ENCODE data around the gene VASN. TPM values are rescaled to one million over a fixed set of nuclear protein-coding genes. Genes with fewer than 3 reads are reported as not detected.

The VASN gene
- 5.7 TPM for polyA plus RNA-seq
- long read RNA-seq, donor 1, partial matches to known transcripts = 0 of 1 reads
- long read RNA-seq, donor 1, other reads (novel, unspliced or antisense) = 0 of 1 reads
- long read RNA-seq, donor 2, transcript VASN-201 (2 exons, 2,806 nt) = major isoform, 7 of 7 reads
- long read RNA-seq, donor 2, partial matches to known transcripts = 0 of 7 reads
- long read RNA-seq, donor 2, other reads (novel, unspliced or antisense) = 0 of 7 reads
- long read RNA-seq, donor 3 = 0 reads
- long read RNA-seq, donor 4, partial matches to known transcripts = 0 of 1 reads
- long read RNA-seq, donor 4, other reads (novel, unspliced or antisense) = 0 of 1 reads
- long read RNA-seq, donor 5, partial matches to known transcripts = 0 of 2 reads
- long read RNA-seq, donor 5, other reads (novel, unspliced or antisense) = 0 of 2 reads
- long read RNA-seq, donor 6, transcript VASN-201 (2 exons, 2,806 nt) = major isoform, 7 of 16 reads
- long read RNA-seq, donor 6, partial matches to known transcripts = 9 of 16 reads
- long read RNA-seq, donor 6, other reads (novel, unspliced or antisense) = 0 of 16 reads
- long read RNA-seq, donor 7, partial matches to known transcripts = 0 of 2 reads
- long read RNA-seq, donor 7, other reads (novel, unspliced or antisense) = 0 of 2 reads
- long read RNA-seq, donor 8, partial matches to known transcripts = 0 of 4 reads
- long read RNA-seq, donor 8, other reads (novel, unspliced or antisense) = 0 of 4 reads
- long read RNA-seq, donor 9, partial matches to known transcripts = 0 of 1 reads
- long read RNA-seq, donor 9, other reads (novel, unspliced or antisense) = 0 of 1 reads
- long read RNA-seq, donor 10 = 0 reads
- long read RNA-seq, donor 11, partial matches to known transcripts = 0 of 2 reads
- long read RNA-seq, donor 11, other reads (novel, unspliced or antisense) = 0 of 2 reads

GRCh38 chr16:4371357-4372000 is at the start of gene VASN:
TSS of gene VASN (plus strand) at chr16:4371848. CDS start at chr16:4380878, 9,030 bp downstream.
- WGBS (ENCODE audit: insufficient coverage, low lambda C conversion rate) = no CpG with 5 or more reads among the region's 50 CpGs
- peaks cover 3% of the 10 kb centered on the region for H3K9me3 ChIP-seq (ENCODE audit: control insufficient read depth, low read depth, low read length)

DNA sequence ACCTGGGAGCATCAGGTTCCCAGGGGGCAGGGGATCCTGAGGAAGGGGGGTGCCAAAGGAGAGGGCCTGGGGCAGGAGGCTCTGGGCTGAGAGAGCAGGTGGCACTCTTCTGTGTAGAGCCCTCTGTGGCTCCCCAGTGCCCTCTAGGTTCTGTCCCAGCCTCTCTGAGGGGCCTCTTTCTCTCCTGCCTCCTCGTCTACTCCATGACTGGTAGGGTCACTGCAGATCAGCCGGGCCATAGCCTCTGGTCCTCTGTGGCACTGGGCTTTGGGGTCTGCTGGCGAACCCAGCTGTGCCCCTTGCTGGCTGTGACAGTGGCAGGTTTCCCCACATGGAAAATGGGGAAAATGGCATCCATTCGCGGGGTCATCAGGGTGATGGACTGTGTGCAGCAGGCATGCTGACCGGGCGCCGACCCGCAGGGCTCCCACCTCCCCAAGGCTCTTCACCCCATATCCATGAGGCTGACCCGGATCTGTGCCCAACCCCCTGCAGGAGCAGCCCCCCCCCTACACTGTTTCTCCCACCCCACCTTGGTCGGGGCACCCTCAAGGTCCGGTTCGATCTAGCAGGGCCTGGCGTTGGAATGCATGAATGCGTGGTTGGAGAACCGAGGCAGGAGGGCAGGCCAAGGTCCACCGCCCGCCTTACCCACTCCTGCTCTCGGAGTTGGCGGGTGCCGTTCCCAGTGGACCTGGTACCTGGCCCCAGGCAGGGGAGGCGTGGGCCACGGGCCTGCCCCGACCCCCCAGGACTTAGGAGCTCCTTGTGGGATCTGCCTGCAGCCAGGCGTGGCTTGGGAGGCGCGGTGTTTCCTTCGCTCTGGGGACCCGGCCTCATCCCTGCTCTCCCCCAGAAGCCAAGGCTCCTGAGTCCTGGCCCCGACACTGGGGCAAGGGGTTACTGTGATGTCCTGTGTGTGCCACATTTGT is 49.3 kb upstream of the VASN start:
- H3K36me3 ChIP-seq (ENCODE audit: control insufficient read depth, insufficient read depth, low read length) = no peaks in the 10 kb centered on the region
- WGBS (ENCODE audit: insufficient coverage, low lambda C conversion rate) = no CpG with 5 or more reads among the region's 30 CpGs
- H3K4me3 ChIP-seq (ENCODE audit: low read length) = no peak overlapping the region
- H3K27ac ChIP-seq (ENCODE audit: low read length) = no peak overlapping the region
- peak in 1 of 2 donors; percentile 44 for DNase-seq
- H3K27me3 ChIP-seq (ENCODE audit: control insufficient read depth, insufficient read depth, low read length) = no peaks in the 10 kb centered on the region
- H3K9me3 ChIP-seq (ENCODE audit: control insufficient read depth, low read depth, low read length) = peaks cover 3% of the 10 kb centered on the region
- H3K4me1 ChIP-seq (ENCODE audit: control insufficient read depth, insufficient read depth, low read length) = peaks cover 69% of the 10 kb centered on the region

More at GRCh38 chr16:4371357-4372000, at the start of gene VASN:
- Histone ChIP-seq H3K27ac (ENCODE audit: low read length) (peak within 1 kb of the TSS; percentile 53), H3K4me3 (ENCODE audit: low read length) (peak within 1 kb of the TSS; percentile 54), H3K4me1 (ENCODE audit: control insufficient read depth, insufficient read depth, low read length) (peaks cover 37% of the 10 kb centered on the region), H3K27me3 (ENCODE audit: control insufficient read depth, insufficient read depth, low read length) (no peaks in the 10 kb centered on the region), H3K36me3 (ENCODE audit: control insufficient read depth, insufficient read depth, low read length) (peaks cover 9% of the 10 kb centered on the region)
- DNase-seq = peak; percentile 59 to 67

- DNase-seq = no peak
- peaks cover 61% of the 10 kb centered on the region for H3K4me1 ChIP-seq (ENCODE audit: control insufficient read depth, insufficient read depth, low read length)
These were observed 48.4 kb upstream of the VASN start for GRCh38 chr16:4323071-4323844.

DNA sequence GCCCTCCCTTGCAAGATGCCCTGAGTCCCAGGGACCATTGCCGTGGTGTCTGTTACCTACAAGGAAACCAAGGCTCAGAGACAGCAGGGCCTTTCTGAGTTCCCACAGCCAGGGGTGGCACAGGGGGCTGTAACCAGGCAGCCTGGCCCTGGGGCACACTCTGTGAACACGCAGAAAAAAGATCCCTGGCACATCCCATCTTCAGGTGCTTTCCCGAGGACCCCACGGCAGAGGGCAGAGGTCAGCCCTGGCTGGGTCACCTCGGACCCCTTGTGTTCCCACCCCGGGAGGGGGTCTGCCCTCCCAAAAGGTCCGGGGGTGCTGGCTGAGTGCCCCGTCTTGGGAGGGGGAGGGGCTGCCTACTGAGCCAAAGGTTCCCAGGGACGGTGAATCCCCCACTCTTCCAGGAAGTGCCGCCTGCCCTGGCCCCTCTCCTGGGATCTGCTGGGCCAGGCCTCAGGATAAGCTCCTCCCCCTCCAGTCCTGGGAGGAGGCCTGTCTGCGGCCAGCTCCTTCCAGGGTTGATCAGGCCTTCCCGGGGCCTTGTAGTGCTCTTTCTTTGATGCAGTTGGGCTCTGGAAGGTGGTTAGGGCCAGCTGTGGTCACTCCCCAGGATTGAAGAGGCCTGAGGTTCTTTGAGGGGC is 47.7 kb upstream of the VASN start:
- peaks cover 3% of the 10 kb centered on the region for H3K9me3 ChIP-seq (ENCODE audit: control insufficient read depth, low read depth, low read length)
- no peaks in the 10 kb centered on the region for H3K36me3 ChIP-seq (ENCODE audit: control insufficient read depth, insufficient read depth, low read length)
- no CpG with 5 or more reads among the region's 12 CpGs for WGBS (ENCODE audit: insufficient coverage, low lambda C conversion rate)
- no peak overlapping the region for H3K4me3 ChIP-seq (ENCODE audit: low read length)
- H3K27me3 ChIP-seq (ENCODE audit: control insufficient read depth, insufficient read depth, low read length) = no peaks in the 10 kb centered on the region
- DNase-seq = peak; percentile 70 to 74
- peak overlapping the region; percentile 74 for H3K27ac ChIP-seq (ENCODE audit: low read length)
- H3K4me1 ChIP-seq (ENCODE audit: control insufficient read depth, insufficient read depth, low read length) = peaks cover 63% of the 10 kb centered on the region

More at GRCh38 chr16:4323071-4323844, 48.4 kb upstream of the VASN start:
- no peaks in the 10 kb centered on the region for H3K27me3 ChIP-seq (ENCODE audit: control insufficient read depth, insufficient read depth, low read length)
- no peak overlapping the region for H3K4me3 ChIP-seq (ENCODE audit: low read length)
- H3K27ac ChIP-seq (ENCODE audit: low read length) = peak overlapping the region; percentile 74
- no CpG with 5 or more reads among the region's 21 CpGs for WGBS (ENCODE audit: insufficient coverage, low lambda C conversion rate)
- H3K9me3 ChIP-seq (ENCODE audit: control insufficient read depth, low read depth, low read length) = peaks cover 3% of the 10 kb centered on the region
- H3K36me3 ChIP-seq (ENCODE audit: control insufficient read depth, insufficient read depth, low read length) = no peaks in the 10 kb centered on the region

DNA sequence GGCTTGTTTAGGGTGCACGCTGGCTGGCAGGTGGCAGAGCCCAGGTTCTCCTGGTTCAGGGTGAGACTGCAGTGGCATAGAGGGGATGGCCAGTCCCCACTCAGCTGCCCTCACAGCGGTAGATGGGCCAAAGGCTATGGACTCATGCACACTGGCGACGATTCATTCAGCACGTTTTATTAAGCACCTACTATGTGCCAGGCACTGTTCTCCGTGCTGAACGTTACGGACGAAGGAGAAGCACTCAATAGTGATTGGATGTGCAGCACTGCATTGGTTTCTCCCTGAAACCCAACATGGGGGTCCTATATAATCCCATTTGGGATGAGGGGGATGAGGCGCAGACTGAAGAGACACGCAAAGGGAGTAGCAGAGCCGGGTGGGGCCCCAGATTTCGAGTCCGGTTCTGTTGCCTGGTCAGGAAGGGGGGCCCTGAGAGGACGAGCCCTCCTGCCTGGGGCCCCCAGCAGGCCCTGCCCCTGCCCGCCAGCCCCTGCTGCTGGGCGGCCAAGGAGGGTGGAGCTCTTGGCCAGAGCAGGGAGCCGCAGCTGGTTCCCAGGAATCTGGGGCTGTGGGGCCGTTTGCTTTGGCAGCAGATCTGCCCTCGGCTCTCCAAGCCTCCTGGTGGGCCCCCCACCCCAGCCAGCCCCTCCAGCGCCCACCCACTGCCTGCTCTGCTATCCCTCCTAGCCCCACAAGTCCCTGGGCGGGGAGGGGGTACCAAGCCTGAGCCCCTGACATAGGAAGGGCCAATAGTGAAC is 47.0 kb upstream of the VASN start:
- no peak overlapping the region for H3K4me3 ChIP-seq (ENCODE audit: low read length)
- DNase-seq = no peak
- H3K27me3 ChIP-seq (ENCODE audit: control insufficient read depth, insufficient read depth, low read length) = no peaks in the 10 kb centered on the region
- peaks cover 3% of the 10 kb centered on the region for H3K9me3 ChIP-seq (ENCODE audit: control insufficient read depth, low read depth, low read length)
- peaks cover 2% of the 10 kb centered on the region for H3K36me3 ChIP-seq (ENCODE audit: control insufficient read depth, insufficient read depth, low read length)
- H3K27ac ChIP-seq (ENCODE audit: low read length) = peak overlapping the region; percentile 74
- 100% methylated on average over 1 of the region's 22 CpGs for WGBS (ENCODE audit: insufficient coverage, low lambda C conversion rate)
- H3K4me1 ChIP-seq (ENCODE audit: control insufficient read depth, insufficient read depth, low read length) = peaks cover 60% of the 10 kb centered on the region

DNA sequence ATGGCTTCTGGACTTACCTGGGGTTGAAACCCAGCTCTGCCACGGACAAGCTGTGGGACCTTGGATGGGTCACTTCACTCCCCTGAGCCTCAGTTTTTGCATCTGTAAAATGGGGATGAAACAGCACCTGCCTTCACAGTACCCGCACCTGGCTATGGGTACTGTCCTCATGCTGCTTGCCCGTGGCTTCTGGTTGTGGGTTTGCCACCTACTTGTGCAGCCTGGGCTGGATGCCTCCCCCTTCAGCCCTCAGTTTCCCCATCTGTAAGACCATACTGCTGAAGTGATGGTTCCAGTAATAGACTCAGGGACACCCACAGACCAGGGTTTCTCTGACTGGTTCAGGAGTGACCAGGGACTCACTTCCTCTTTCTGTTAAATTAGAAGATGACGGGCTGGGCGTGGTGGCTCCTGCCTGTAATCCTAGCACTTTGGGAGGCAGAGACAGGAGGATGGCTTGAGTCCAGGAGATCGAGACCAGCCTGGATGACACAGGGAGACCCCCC is 46.3 kb upstream of the VASN start:
- peaks cover 3% of the 10 kb centered on the region for H3K9me3 ChIP-seq (ENCODE audit: control insufficient read depth, low read depth, low read length)
- peaks cover 2% of the 10 kb centered on the region for H3K36me3 ChIP-seq (ENCODE audit: control insufficient read depth, insufficient read depth, low read length)
- no peak for DNase-seq
- no peak overlapping the region for H3K4me3 ChIP-seq (ENCODE audit: low read length)
- WGBS (ENCODE audit: insufficient coverage, low lambda C conversion rate) = no CpG with 5 or more reads among the region's 6 CpGs
- peaks cover 53% of the 10 kb centered on the region for H3K4me1 ChIP-seq (ENCODE audit: control insufficient read depth, insufficient read depth, low read length)
- H3K27me3 ChIP-seq (ENCODE audit: control insufficient read depth, insufficient read depth, low read length) = no peaks in the 10 kb centered on the region
- no peak overlapping the region for H3K27ac ChIP-seq (ENCODE audit: low read length)

- H3K27me3 ChIP-seq (ENCODE audit: control insufficient read depth, insufficient read depth, low read length) = no peaks in the 10 kb centered on the region
- DNase-seq = no peak
- H3K4me1 ChIP-seq (ENCODE audit: control insufficient read depth, insufficient read depth, low read length) = peaks cover 38% of the 10 kb centered on the region
- H3K27ac ChIP-seq (ENCODE audit: low read length) = peak overlapping the region; percentile 71
- WGBS (ENCODE audit: insufficient coverage, low lambda C conversion rate) = no CpG with 5 or more reads among the region's 57 CpGs
- H3K4me3 ChIP-seq (ENCODE audit: low read length) = peak overlapping the region; percentile 49
- peaks cover 3% of the 10 kb centered on the region for H3K9me3 ChIP-seq (ENCODE audit: control insufficient read depth, low read depth, low read length)
- peaks cover 4% of the 10 kb centered on the region for H3K36me3 ChIP-seq (ENCODE audit: control insufficient read depth, insufficient read depth, low read length)
These were observed 44.1 kb upstream of the VASN start for GRCh38 chr16:4327386-4328045.
